Activated naive CD8-positive, alpha-beta T cell treated with anti-CD3 and anti-CD28 coated beads, Interleukin-2, amount 50 U/mL, for 24 hours (primary cell): ENCODE measurements around the gene EHBP1L1.
"Not testable (repeated sequence)": the region's sequence is repeated elsewhere in the genome, so short reads cannot be mapped to it uniquely, and the experiment has no call there.

Source experiments
- ATAC-seq: fragments of 150-1000 bp; cut with Tn5 transposase; one replicate; pipeline ENCODE4 v1.10.0; 2021
- DNase-seq: peaks from one replicate; pipeline ENCODE4 v3.0.0; 2021
- H3K27ac Mint-ChIP-seq: one replicate; pipeline ENCODE4 v1.8.0; 2021; ENCODE audit warnings: mild to moderate bottlenecking, mixed read lengths
- H3K27me3 Mint-ChIP-seq: one replicate; pipeline ENCODE4 v1.8.0; 2021; ENCODE audit warnings: mixed read lengths
- H3K36me3 Mint-ChIP-seq: one replicate; pipeline ENCODE4 v1.8.0; 2021; ENCODE audit warnings: low read depth, mixed read lengths
- H3K4me1 Mint-ChIP-seq: one replicate; pipeline ENCODE4 v1.8.0; 2021; ENCODE audit warnings: mixed read lengths
- H3K4me3 Mint-ChIP-seq: one replicate; pipeline ENCODE4 v1.8.0; 2021; ENCODE audit warnings: mild to moderate bottlenecking, moderate library complexity, mixed read lengths
- H3K9me3 Mint-ChIP-seq: one replicate; pipeline ENCODE4 v1.8.0; 2021; ENCODE audit warnings: mixed read lengths

Gene EHBP1L1

GRCh38 chr11:65564879-65565559, 10.8 kb upstream of the EHBP1L1 start:
- Mint-ChIP-seq H3K4me3 (peak overlapping the region; percentile 50), H3K4me1 (peaks cover 63% of the 10 kb centered on the region), H3K27ac (peak overlapping the region; percentile 91)
- H3K9me3 Mint-ChIP-seq, H3K36me3 Mint-ChIP-seq, ATAC-seq, H3K27me3 Mint-ChIP-seq, DNase-seq: not testable (repeated sequence)

- Mint-ChIP-seq H3K36me3 (peaks cover 11% of the 10 kb centered on the region), H3K4me3 (peak overlapping the region; percentile 50), H3K4me1 (peaks cover 58% of the 10 kb centered on the region), H3K9me3 (no peaks in the 10 kb centered on the region), H3K27me3 (no peaks in the 10 kb centered on the region), H3K27ac (peak overlapping the region; percentile 91)
- ATAC-seq (peak; percentile 5), DNase-seq (no peak)
Observed at GRCh38 chr11:65565624-65566453, 10.0 kb upstream of the EHBP1L1 start.

- H3K9me3 Mint-ChIP-seq = no peaks in the 10 kb centered on the region
- peaks cover 68% of the 10 kb centered on the region for H3K4me1 Mint-ChIP-seq
- ATAC-seq = peak; percentile 8
- no peaks in the 10 kb centered on the region for H3K27me3 Mint-ChIP-seq
- no peak for DNase-seq
- H3K36me3 Mint-ChIP-seq = peaks cover 20% of the 10 kb centered on the region
- H3K4me3 Mint-ChIP-seq = peak overlapping the region; percentile 99
- peak overlapping the region; percentile 93 for H3K27ac Mint-ChIP-seq
Observed at GRCh38 chr11:65569164-65569972, 6.5 kb upstream of the EHBP1L1 start.

GRCh38 chr11:65569973-65570918, 5.6 kb upstream of the EHBP1L1 start, which contains the start of gene ZNRD2:
Gene ZNRD2, plus strand, starts transcription at chr11:65570477. Its CDS starts 15 bp downstream, at chr11:65570492.
- Mint-ChIP-seq H3K4me3 (peak within 1 kb of the TSS; percentile 99), H3K4me1 (peaks cover 70% of the 10 kb centered on the region), H3K27ac (peak within 1 kb of the TSS; percentile 93), H3K27me3 (no peaks in the 10 kb centered on the region), H3K36me3 (peaks cover 20% of the 10 kb centered on the region), H3K9me3 (no peaks in the 10 kb centered on the region)
- DNase-seq = peak; percentile 99
- ATAC-seq = peak; percentile 82

GRCh38 chr11:65571420-65571819, 4.4 kb upstream of the EHBP1L1 start:
- Mint-ChIP-seq H3K27me3 (no peaks in the 10 kb centered on the region), H3K36me3 (peaks cover 20% of the 10 kb centered on the region), H3K4me1 (peaks cover 63% of the 10 kb centered on the region), H3K9me3 (no peaks in the 10 kb centered on the region), H3K4me3 (peak overlapping the region; percentile 99), H3K27ac (peak overlapping the region; percentile 93)
- no peak for ATAC-seq
- DNase-seq = no peak

- peak overlapping the region; percentile 99 for H3K4me3 Mint-ChIP-seq
- H3K4me1 Mint-ChIP-seq = peaks cover 62% of the 10 kb centered on the region
- no peak for DNase-seq
- no peaks in the 10 kb centered on the region for H3K27me3 Mint-ChIP-seq
- ATAC-seq = no peak
- H3K9me3 Mint-ChIP-seq = no peaks in the 10 kb centered on the region
- H3K36me3 Mint-ChIP-seq = peaks cover 20% of the 10 kb centered on the region
- H3K27ac Mint-ChIP-seq = peak overlapping the region; percentile 90
Observed at GRCh38 chr11:65571940-65572339, 3.9 kb upstream of the EHBP1L1 start.

GRCh38 chr11:65572356-65573051, 3.3 kb upstream of the EHBP1L1 start, which contains the start of gene FAM89B:
Gene FAM89B, plus strand, starts transcription at chr11:65572538. Its CDS starts 132 bp downstream, at chr11:65572670.
- ATAC-seq = peak; percentile 3
- Mint-ChIP-seq H3K4me1 (peaks cover 61% of the 10 kb centered on the region), H3K4me3 (peak within 1 kb of the TSS; percentile 99), H3K27me3 (no peaks in the 10 kb centered on the region), H3K36me3 (peaks cover 20% of the 10 kb centered on the region), H3K27ac (peak within 1 kb of the TSS; percentile 90), H3K9me3 (no peaks in the 10 kb centered on the region)
- peak; percentile 91 for DNase-seq

GRCh38 chr11:65573391-65574079, 2.3 kb upstream of the EHBP1L1 start:
- H3K27me3 Mint-ChIP-seq = no peaks in the 10 kb centered on the region
- peak overlapping the region; percentile 80 for H3K4me3 Mint-ChIP-seq
- no peak for DNase-seq
- no peak for ATAC-seq
- H3K27ac Mint-ChIP-seq = peak overlapping the region; percentile 80
- H3K4me1 Mint-ChIP-seq = peaks cover 64% of the 10 kb centered on the region
- H3K36me3 Mint-ChIP-seq = peaks cover 19% of the 10 kb centered on the region
- H3K9me3 Mint-ChIP-seq = no peaks in the 10 kb centered on the region

GRCh38 chr11:65574109-65574810, 1.6 kb upstream of the EHBP1L1 start:
- Mint-ChIP-seq H3K27ac (peak overlapping the region; percentile 91), H3K4me3 (peak overlapping the region; percentile 86), H3K9me3 (no peaks in the 10 kb centered on the region), H3K36me3 (peaks cover 18% of the 10 kb centered on the region), H3K27me3 (no peaks in the 10 kb centered on the region), H3K4me1 (peaks cover 59% of the 10 kb centered on the region)
- DNase-seq = peak; percentile 95
- ATAC-seq = peak; percentile 18

- Mint-ChIP-seq H3K27ac (peak overlapping the region; percentile 91), H3K36me3 (peaks cover 20% of the 10 kb centered on the region), H3K4me1 (peaks cover 57% of the 10 kb centered on the region), H3K27me3 (no peaks in the 10 kb centered on the region), H3K4me3 (peak overlapping the region; percentile 86), H3K9me3 (no peaks in the 10 kb centered on the region)
- ATAC-seq (no peak), DNase-seq (no peak)
Observed at GRCh38 chr11:65574811-65575567, 864 bp upstream of the EHBP1L1 start.

GRCh38 chr11:65576232-65576866, 496 bp downstream of the EHBP1L1 start:
- peak; percentile 50 for DNase-seq

More at GRCh38 chr11:65576232-65576866, 496 bp downstream of the EHBP1L1 start:
- no peak for ATAC-seq
- H3K9me3 Mint-ChIP-seq = no peaks in the 10 kb centered on the region
- peaks cover 50% of the 10 kb centered on the region for H3K4me1 Mint-ChIP-seq
- H3K36me3 Mint-ChIP-seq = peaks cover 22% of the 10 kb centered on the region
- peak overlapping the region; percentile 86 for H3K4me3 Mint-ChIP-seq
- H3K27me3 Mint-ChIP-seq = no peaks in the 10 kb centered on the region
- peak overlapping the region; percentile 79 for H3K27ac Mint-ChIP-seq
